ENCODE results near the gene ITPR2.

The ITPR2 gene

DNA sequence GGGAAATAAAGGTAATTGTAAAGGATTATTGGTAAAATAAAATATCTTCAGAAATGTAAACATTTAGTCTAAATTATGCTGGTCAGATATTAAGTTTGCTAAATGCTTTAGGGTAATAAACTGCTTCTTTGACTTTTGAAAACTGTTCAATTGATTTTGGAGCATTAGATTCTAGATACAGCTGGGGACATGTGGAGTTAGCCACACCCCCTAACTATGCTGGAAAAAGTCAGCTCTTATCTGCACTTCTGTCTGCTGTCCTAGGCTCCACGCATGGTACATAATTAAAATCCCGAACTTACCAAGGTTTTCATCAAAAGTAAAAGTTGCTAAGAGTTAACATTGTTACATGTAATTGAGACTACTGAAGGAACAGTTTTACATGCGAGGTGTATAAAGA lies 78.8 kb downstream of the ITPR2 start:
- no peak for DNase-seq

DNA sequence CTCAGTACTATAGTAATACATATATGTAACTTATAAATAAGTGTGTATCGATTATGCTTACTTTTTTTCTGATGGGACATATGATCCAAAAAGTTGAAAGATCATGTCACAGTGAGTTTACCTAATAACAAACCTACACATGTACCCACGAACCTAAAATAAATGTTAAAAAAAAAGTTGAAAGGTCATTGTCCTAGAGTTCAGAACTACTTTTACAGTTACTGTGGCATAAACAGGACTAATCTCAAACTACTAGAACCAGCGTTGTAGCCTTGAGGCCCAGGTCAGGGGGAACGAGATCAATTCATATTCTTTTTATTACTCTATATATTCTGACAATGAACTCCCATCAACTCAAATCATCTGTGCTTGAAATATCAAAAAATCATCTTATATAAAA lies 81.8 kb downstream of the ITPR2 start:
- no peak for DNase-seq

DNA sequence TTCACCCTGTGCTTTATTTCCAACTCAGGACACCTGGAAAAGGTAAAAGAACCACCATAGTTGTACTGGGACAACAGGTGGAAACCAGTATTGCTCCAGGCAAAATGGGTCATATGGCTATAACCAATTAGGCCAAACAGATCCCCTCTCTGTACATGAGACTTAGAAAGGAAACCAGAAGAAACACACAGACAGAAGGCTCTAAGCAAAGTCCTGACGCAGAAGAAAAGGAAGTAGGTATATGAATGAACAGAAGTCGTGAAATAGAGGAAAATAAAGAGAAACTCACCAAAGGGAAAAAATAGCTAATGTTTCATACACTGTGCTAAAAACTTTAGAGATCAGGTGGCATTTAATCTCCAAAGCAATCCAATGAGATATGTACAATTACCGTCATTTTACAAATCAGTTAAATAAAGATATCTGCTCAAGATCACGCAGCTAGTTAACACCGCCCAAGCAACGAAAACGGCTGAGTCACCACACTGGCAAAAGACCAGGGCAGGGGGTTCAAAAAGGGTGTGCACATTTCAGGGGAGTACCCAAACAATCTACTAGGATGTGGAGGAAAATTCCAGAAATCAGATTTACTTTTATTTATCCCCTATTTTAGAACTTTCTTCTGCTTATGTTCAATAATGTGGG lies 82.3 kb downstream of the ITPR2 start:
- peak; percentile 34 to 38 for DNase-seq

DNA sequence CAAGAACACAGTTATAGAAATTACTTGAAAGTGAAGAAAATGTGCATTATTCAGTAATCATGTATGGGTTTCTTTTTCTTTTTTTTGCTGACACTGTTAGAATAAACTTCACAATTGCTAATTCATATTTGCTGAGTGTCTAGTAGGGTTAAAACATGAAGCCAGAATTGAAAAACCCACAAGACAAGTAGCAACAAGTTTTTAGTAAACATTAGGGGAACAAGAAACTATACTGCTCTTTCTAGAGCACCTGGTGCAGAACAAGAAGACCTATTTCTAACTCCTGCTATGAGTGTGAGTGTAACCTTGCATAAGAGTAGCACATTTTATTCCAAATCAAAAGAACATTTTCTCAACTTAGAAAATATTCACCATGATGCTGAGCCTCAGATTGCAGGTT lies 83.2 kb downstream of the ITPR2 start:
- DNase-seq, result no peak

DNA sequence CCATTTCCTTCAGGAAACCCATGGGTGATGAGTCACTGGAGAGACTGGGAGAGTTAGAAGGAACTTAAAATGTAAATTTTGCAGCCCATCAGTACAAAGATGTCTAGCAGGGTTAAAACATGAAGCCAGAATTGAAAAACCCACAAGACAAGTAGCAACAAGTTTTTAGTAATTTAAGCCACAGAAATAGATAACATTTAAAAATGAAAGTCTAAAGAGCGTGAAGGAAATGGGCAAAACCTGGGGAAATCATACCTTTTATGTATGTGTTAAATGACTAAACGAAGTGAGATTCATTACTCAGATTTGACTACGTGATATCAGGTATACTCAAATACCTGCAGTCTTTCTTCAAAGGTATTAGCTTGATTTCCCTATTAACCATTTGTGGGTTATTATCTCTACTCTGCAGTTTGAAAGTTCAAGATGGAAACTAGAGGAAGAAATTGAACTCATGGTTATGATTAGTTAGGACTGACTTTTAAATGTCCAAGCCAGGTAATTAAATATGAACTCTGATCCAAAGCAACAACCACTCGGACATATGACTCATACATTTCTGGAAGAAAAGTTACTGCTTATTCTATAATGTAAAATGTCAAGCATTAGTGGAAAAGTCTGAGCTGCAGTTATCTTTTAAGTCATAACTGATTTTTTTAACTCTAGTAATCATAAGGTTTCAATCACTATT lies 84.1 kb downstream of the ITPR2 start:
- peak in 1 of 2 donors; percentile 79 for DNase-seq

DNA sequence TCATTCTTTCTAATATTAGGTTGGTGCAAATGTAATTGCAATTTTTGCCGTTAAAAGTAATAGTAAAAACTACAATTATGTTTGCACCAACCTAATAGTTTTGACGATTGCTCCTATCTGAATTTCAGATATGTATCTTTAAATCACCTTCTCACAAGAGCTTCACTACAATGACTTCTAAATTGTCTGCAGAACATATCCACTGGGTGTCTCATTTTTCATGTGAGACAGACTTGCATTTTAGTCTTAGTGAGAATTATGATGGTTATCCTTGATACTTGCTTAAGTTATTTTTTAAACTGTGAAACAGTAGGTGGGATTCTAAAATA lies 84.6 kb downstream of the ITPR2 start:
- DNase-seq, result peak in 1 of 2 donors; percentile 53

DNA sequence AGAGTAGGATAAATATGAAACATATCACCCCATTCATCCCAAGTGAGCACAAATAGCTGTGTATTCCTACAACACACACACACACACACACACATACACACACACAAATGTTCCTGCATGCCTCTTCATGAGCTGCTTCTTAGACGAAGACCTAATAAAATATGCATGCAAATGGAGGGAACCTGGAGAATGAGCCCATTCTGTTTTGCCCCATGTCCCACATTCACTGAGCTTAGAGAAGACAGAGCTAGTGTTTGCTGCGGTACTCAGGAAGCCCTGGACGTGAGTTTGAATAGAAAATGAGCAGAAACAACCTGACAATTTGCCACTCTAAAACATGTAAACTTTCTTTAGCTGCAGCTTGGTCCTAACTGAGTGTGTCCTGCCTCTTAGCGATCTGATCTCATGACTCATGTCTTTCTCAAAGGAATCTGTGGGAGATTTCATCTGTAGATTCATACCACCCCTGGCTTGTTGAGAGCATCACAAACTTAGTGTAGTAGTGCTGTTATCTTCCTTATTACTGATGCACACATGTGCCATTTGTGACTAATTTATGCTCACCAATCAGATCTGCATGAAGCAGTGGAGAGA lies 86.8 kb downstream of the ITPR2 start:
- peak in 1 of 2 donors; percentile 33 for DNase-seq

DNA sequence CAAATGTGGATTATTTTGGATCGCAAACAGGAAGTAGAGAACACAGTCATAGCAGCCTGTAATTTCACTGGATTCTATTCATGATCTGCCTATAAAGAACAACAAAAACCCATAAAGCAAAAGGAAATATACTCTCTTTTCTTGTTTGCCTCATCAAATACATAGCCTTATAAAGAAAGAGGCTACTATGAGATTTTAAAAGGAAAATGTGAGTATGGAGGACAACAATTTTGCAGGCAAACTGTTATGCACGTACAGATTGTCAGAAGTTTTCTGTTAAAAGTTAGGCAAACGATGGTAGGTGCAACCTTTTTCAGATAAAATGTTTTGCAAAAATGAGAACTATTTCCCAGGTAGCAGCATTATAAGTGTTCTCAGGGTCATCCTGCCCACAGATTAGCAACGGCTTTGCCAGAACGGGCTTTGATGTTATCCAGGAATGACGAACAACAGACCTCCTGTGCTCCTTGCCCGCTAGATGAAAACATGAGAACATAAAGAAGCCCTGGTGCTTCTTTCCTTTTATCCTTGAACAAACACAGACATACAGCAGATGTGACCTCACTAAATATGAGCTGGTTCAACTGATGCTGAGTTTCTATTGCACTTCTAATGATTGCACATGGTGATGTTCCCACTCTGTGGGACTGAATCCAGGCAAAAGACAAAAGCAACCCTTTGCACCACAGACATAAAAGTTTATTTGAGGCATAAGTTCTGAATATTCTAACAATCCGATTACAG lies 88.1 kb downstream of the ITPR2 start:
- DNase-seq, result no peak

DNA sequence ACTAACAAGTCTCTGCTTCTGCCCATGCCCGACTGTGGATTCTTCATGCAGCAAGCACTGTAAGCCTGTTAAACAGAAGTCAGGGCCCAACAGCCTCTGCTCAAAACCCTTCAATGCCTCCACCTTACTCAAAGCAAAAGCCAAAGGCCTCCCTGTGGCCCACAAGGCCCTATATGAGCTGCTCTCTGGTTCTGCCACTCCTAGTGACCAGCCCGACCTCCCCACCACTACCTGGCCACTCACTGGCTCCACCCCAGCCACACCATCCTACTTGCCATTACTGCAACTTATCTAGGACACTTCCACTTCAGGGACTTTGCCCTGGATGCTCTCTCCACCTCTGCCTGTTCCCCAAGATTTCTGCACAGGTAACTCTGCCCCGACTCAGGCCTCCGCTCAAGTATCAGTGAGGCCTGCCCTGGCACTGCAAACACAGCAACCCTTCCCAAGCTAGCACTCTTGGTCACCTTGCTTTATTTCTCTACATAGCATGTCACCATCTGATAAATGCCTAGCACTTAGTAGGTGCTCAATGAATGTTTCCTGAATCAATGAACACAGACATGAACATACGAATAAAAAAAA lies 88.9 kb downstream of the ITPR2 start:
- no peak for DNase-seq

DNA sequence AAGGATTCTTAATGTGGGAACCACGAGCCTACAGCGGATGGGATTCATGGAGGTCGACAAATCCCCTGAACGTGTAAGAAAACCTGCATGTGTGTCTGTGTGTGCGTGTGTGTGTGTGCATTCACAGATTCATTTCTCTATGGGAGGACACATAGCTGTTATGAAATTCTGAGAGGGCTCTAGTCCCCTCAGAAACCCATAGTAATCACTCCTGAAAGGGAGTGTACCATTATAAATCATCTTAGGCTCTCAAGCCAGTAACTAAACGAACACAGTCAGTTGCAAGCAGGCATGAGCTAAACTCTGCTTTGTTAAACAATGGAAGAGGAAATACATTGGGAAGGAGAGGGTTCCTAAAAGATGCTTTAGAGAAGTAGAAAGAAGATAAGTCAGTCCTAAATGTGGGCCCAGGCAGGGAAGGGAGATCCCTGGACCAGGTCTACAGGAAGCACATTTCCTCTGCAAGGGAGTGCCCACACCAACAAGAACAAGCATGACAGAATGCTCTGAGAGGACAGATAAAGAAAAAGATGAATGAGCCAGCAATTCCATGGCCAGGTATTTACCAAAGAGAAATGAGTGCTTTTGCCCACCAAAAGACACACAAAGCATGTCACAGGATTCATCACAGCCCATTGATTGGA lies 91.3 kb downstream of the ITPR2 start:
- DNase-seq, result no peak

DNA sequence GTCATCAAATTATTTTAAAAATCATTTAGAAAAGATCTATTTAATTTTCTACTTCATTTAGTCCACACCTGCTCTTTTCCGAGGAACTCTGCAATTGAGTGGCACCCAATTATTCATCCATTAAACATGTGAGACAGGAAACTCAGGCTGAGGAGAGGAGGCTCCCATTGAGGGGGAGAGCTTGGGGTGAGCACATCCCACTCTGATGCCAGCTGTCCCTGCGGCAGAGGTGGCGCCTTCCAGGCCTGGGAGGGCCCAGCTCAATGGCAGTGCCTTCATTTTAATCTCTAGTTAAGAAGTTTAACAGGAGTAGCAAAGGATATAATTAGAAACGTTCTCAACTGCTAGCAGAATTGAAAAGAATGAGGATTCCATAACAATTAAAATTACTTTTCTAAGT lies 92.0 kb downstream of the ITPR2 start:
- DNase-seq, result no peak

DNA sequence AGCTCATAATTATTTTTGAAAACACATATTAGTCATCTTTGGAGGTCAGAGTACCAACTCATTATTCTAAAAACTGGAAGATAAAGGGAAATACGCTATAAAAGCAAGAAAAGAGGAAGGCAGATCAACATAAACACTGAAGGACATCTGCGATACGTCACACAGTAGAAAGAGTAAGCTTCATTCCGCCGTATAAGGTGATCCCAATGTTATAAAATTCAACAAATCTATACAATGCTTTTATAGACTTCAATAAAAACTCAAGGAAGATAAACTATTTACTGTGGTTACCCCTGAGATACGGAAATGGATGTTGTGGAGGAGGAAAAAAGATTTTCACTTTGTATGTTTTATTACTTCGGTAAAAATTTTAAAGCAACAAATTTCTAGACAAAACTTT lies 92.6 kb downstream of the ITPR2 start:
- DNase-seq, result no peak

DNA sequence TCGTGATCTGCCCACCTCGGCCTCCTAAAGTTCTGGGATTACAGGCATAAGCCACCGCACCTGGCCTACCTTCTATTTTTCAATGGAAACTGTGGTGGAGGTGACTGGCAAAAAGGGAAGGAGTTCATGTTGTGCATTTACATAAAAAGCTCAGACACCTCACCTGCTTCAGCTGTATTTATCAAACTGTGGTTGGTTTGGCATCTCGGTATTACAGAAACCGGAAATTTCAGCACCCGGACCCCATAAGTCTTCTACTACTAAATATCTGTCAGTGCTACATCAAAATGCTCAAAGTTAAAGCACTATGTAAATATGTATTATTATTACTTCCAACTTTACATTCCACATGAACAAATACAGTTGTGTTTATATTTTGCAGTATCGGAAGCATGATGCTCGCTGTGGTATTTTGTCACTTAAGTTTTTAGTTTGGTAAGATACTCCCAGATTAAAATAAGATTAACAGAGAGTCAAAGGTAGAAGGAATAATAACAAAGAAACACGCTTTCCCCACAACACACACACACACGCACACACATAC lies 95.4 kb downstream of the ITPR2 start:
- DNase-seq, result no peak

DNA sequence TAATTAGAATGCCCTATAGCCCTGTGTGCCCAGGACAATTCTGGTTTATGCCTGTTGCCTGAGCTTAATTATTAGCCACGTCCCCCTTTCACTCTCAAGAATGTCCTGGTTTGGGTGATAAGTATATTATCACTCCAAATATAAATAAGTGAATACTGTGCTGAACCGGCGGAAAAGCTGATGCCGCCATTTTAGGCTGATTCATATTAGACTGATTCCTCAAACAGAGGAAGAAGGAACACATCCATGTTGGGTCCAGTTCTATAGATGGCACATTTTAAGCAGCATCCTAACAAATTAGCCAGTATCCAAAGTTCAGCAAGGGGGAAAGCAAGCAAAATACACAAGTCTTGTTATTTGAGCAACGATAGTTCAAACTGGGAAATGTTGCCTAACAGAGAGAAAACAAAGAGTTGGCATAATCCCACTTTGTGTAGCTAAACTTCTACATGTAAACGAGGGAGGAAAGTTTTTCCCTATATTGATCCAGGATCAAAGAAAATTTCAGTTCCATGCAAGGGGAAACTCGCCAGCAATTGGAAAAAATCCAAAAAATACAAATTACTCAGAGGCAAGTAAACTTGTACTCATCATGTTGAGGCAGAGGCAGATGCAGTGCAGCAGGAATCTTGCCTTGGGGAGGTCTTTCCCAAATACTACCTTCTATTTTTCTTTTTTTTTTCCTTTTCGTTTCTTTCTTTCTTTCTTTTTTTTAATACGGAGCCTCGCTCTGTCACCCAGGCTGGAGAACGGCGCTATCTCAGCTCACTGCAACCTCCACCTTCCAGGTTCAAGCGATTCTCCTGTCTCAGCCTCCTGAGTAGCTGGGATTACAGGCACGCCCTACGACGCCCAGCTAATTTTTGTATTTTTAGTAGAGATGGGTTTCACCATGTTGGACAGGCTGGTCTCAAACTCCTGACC lies 96.2 kb downstream of the ITPR2 start:
- no peak for DNase-seq

DNA sequence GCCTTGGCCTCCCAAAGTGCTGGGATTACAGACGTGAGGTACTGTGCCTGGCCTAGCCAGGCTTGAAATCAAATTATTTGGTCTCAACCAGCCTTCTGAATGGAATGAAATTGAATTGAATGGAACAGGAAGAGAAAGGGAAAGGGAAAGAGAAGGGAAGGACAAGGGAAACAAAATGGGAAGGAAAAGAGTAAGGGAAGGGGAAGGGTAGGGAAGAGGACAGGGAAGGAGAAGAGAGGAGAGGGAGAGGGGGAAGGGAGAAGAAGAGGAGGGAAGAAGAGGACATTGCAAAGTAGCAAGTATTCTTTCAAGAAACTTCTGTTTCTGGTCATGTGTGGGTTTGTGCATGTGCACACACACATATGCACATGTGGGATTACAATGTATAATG lies 97.8 kb downstream of the ITPR2 start:
- no peak for DNase-seq

DNA sequence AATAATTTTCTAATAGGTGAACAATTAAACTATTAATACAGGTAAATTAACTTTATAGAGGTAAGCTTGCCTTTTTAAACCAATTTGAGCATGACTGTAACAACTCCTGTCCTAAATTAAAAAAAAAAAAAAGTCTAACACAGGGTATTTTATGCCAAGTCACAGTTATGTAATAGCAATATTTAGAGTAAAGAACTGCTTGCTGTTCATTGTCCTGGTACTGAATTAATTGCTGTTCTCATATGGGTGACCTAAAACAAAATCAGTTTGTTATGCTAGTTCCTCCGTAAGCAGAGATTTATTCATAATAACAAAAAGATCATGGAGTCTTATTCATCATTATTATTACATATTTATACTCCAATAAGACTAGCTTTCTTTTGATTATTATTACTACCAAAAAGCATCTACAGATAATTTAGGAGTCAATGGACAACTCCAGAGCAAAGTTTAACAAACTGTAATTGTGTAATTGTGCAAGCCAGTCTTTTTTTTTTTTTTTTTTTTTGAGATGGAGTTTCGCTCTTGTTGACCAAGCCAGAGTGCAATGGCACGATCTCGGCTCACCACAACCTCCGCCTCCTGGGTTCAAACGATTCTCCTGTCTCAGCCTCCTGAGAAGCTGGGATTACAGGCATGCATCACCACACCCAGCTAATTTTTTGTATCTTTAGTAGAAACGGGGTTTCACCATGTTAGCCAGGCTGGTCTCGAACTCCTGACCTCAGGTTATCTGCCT lies 98.3 kb downstream of the ITPR2 start:
- no peak for DNase-seq

DNA sequence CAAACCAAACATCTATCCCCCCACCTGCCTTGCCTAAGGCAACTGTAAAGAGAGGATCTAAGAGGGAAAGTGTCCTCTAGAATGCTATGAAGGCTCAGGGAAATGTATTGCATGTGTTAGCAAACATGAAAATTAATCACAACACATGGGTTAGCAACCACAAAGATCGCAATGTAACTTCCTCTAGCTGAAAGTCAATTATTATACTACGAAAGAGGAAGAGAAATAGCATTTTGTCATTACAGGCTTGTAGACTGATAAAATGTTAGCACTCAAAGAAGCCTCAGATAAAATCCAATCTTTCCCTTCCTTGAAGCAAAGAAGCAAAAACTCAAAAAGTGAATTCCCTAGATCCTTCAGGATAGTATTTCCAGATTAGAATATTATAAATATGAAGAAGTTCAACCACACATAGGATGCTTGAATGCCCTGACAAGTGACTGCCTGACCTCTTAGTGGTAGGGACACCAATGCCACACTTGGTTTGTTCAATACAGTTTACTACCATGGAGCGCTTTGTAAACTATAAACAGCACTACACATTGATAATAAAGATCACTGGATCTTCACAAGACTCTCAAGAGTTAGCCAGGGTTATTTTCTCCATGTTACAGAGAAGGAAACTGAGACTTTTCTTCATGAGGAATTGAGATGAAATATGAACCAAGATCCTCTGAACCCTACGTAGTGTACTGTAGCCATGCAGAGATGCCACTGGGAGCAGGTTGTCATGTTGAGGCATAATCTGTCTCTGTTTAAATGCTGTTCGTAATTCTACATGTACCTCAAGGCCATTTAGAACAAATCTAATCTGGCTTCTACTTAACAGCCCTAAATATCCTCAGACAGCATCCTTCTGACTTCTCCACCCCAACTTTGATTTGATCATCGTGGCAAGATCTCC lies 100.7 kb downstream of the ITPR2 start:
- peak; percentile 74 to 82 for DNase-seq

DNA sequence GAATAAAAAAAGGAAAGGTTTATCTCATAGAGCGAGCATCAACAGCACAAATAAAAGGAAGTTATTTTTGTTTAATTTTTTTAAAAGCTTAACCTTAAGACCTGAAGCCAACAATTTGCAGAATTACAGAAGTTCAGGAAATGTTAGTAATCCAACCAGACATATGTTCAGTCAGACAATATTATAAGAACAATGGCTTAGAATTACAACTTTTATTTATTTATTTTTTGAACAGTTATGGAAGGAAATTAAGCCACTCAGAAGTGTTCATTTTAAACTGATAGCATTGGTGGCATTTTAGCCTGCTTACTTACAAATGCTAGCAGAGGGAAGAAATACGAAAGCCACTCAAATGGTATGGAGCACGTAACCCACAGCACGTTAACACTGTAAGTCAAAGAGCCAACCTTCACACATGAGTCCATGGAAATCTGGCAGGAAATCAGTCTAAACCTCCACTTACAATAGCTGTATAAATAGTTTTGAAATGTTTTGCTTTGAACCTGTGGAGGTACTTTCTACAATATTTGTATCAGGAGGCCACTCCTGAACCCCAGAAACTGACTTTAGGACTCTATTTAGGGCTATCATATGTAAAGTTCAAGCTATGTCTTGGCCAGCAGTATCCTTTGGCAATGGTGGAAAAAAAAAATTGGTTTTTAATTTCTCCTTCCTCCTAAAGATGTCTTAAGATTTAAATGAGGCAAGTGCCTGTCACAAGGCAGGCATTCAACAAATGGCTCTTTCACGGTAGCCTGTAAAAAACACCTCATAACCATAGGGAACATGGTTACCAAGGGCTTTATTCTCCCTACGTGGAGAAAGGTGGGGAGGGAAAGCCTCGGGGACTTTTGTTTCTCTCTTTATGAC lies 102.3 kb downstream of the ITPR2 start:
- DNase-seq, result peak; percentile 37 to 48
